GM12878 (cell line): Measurements from ENCODE around the gene MXRA8. TPM values are rescaled to one million over a fixed set of nuclear protein-coding genes. Genes with fewer than 3 reads are reported as not detected.

ENCODE experiments used
- ATF7 ChIP-seq: fragments of 450-650 bp; IDR thresholded peaks from 2 replicates; pipeline ENCODE4 v1.6.1; 2016; ENCODE audit warnings: low read depth, mild to moderate bottlenecking
- CHD1 ChIP-seq: IDR thresholded peaks from 2 replicates; pipeline ENCODE4 v1.6.1; 2012; ENCODE audit warnings: low read depth, low read length, improper control_type of control experiment
- FOS ChIP-seq: IDR thresholded peaks from 3 replicates; pipeline ENCODE4 v1.6.1; 2011; ENCODE audit warnings: borderline replicate concordance; ENCODE audit not compliant: insufficient read length; ENCODE audit errors: extremely low read depth
- IKZF2 ChIP-seq, 2 experiments: fragments of 450-650 bp; IDR thresholded peaks; 2 replicates each; pipeline ENCODE4 v1.6.1; 2017; ENCODE audit warnings: mild to moderate bottlenecking in 2 of 2, moderate library complexity in 2 of 2
- JUNB ChIP-seq: IDR thresholded peaks from 2 replicates; pipeline ENCODE4 v1.6.1; 2016; ENCODE audit warnings: antibody characterized with exemption, mild to moderate bottlenecking
- MYB ChIP-seq: fragments of 150-350 bp; IDR thresholded peaks from 2 replicates; pipeline ENCODE4 v1.6.1; 2014; ENCODE audit warnings: mild to moderate bottlenecking, low read depth, low read length, borderline replicate concordance
- NBN ChIP-seq: fragments of 450-650 bp; IDR thresholded peaks from 2 replicates; pipeline ENCODE4 v1.6.1; 2016
- NFIC ChIP-seq: IDR thresholded peaks from 2 replicates; pipeline ENCODE4 v1.6.1; 2012; ENCODE audit warnings: low read depth, mild to moderate bottlenecking, inconsistent platforms, low read length, moderate library complexity
- PAX5 ChIP-seq: IDR thresholded peaks from 2 replicates; pipeline ENCODE4 v1.6.1; 2011; ENCODE audit warnings: low read depth, low read length, borderline replicate concordance
- RAD21 ChIP-seq: IDR thresholded peaks from 2 replicates; pipeline ENCODE4 v1.6.1; 2011; ENCODE audit warnings: mild to moderate bottlenecking, low read depth, low read length, moderate library complexity; ENCODE audit not compliant: insufficient read depth
- RB1 ChIP-seq: fragments of 450-650 bp; formaldehyde crosslinking; IDR thresholded peaks from 2 replicates; pipeline ENCODE4 v1.6.1; 2017; ENCODE audit warnings: mild to moderate bottlenecking, borderline replicate concordance
- RUNX3 ChIP-seq: IDR thresholded peaks from 2 replicates; pipeline ENCODE4 v1.6.1; 2012; ENCODE audit warnings: low read length, inconsistent platforms
- SIX5 ChIP-seq: IDR thresholded peaks from 2 replicates; pipeline ENCODE4 v1.6.1; 2011; ENCODE audit warnings: mild to moderate bottlenecking, low read depth, low read length, moderate library complexity; ENCODE audit not compliant: severe bottlenecking
- SP1 ChIP-seq: IDR thresholded peaks from one replicate; pipeline ENCODE4 v1.6.1; 2011; ENCODE audit warnings: low read depth, low read length
- SPI1 ChIP-seq: IDR thresholded peaks from 2 replicates; pipeline ENCODE4 v1.6.1; 2011; ENCODE audit warnings: low read depth, mild to moderate bottlenecking, low read length, moderate library complexity, borderline replicate concordance; ENCODE audit not compliant: insufficient read depth
- WRNIP1 ChIP-seq: IDR thresholded peaks from 2 replicates; pipeline ENCODE4 v1.6.1; 2011; ENCODE audit warnings: low read depth, low read length, improper control_type of control experiment, borderline replicate concordance
- polyA plus RNA-seq, 11 experiments: library from polyadenylated mRNA; depleted of rRNA in 4 of 11; unstranded in 6 of 11; stranded (reverse) in 5 of 11; fragments of >200 nt; fragmentation: Nextera tagmentation in 4 of 11; fragmentation: Illumina TruSeq in 1 of 11; extraction: Ambion mirVana in 4 of 11; extraction: Trizol in 1 of 11; gene quantifications; 1 replicate in 1 of 11; 2 replicates in 10 of 11; pipeline versions ENCODE4 v1.2.1 to v1.2.3, GENCODE V29; 2011 to 2016; ENCODE audit warnings: inconsistent platforms in 2 of 11, missing spikeins in 2 of 11, low read depth in 1 of 11
- total RNA-seq, 4 experiments: library from RNA; depleted of rRNA in 3 of 4; stranded (reverse); fragments of >200 nt in 3 of 4; fragmentation: Illumina TruSeq in 1 of 4; extraction: Trizol in 1 of 4; gene quantifications; 2 replicates each; pipeline versions ENCODE4 v1.2.1 to v1.2.3, GENCODE V29; 2013 to 2021
- TF ChIP-seq, protein P1 (sequence below): fragments of 450-650 bp; IDR thresholded peaks from 2 replicates; pipeline ENCODE4 v1.6.1; 2017; ENCODE audit warnings: low read depth, mild to moderate bottlenecking, moderate library complexity
- TF ChIP-seq, protein P2 (sequence below): fragments of 450-650 bp; formaldehyde crosslinking; IDR thresholded peaks from 2 replicates; pipeline ENCODE4 v1.5.0; 2022; ENCODE audit warnings: mild to moderate bottlenecking, missing genetic modification characterization
- TF ChIP-seq, protein P3 (sequence below): IDR thresholded peaks from 2 replicates; pipeline ENCODE4 v1.6.1; 2011; ENCODE audit warnings: borderline replicate concordance, low read depth, mild to moderate bottlenecking, moderate library complexity, low read length; ENCODE audit not compliant: insufficient read depth, poor library complexity, severe bottlenecking
- TF ChIP-seq, protein P4 (sequence below): IDR thresholded peaks from 2 replicates; pipeline ENCODE4 v1.6.1; 2012; ENCODE audit warnings: low read length, inconsistent platforms

MXRA8 gene
- total and polyA plus RNA-seq, 10 of the 15 experiments (the other 5 are each of a cell fraction or from before 2014, with no cell fraction given), result 0.11 to 0.54 (median 0.21) TPM; not detected in 6

DNA sequence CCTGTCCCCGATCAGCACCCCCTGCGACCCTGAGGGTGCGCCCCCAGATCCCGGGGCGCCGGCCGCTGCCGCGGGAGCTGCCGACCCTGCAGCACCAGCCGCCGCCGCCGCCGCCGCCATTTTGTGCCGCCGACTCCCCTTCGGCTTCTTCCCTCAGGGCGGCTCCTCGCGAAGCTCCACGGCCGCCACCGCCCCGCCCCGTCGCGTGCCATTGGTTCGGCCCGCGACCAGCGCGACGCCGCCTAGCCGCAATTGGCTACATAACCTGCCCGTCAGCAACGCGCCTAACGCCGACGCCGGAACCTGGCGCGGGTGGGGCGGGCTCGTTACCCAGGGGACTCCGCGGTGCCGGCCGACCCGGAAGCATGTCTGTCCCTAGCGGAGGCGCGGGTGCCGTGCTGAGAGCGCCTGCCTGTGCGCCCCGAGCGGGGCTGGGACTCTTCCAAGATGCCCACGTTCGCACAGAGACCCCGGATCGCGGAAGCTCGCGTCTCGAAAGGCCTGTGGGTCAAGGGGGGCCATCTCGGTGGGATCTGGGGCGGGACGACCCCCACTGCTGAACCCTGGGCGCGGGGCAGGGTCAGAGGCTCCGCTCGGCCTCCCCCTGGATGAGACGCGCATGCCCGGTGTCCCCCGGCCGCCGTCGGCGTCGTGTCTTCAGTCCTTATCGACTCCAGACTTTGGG lies 41.0 kb upstream of the MXRA8 start, which contains the start of gene CCNL2 (continued):
- TF ChIP-seq, protein P1, sequence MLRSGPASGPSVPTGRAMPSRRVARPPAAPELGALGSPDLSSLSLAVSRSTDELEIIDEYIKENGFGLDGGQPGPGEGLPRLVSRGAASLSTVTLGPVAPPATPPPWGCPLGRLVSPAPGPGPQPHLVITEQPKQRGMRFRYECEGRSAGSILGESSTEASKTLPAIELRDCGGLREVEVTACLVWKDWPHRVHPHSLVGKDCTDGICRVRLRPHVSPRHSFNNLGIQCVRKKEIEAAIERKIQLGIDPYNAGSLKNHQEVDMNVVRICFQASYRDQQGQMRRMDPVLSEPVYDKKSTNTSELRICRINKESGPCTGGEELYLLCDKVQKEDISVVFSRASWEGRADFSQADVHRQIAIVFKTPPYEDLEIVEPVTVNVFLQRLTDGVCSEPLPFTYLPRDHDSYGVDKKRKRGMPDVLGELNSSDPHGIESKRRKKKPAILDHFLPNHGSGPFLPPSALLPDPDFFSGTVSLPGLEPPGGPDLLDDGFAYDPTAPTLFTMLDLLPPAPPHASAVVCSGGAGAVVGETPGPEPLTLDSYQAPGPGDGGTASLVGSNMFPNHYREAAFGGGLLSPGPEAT, result 0 out of 2 replicates have a peak, but pooled peaks have one; percentile 16
- no peak for TF ChIP-seq SPI1
- TF ChIP-seq, protein P2, sequence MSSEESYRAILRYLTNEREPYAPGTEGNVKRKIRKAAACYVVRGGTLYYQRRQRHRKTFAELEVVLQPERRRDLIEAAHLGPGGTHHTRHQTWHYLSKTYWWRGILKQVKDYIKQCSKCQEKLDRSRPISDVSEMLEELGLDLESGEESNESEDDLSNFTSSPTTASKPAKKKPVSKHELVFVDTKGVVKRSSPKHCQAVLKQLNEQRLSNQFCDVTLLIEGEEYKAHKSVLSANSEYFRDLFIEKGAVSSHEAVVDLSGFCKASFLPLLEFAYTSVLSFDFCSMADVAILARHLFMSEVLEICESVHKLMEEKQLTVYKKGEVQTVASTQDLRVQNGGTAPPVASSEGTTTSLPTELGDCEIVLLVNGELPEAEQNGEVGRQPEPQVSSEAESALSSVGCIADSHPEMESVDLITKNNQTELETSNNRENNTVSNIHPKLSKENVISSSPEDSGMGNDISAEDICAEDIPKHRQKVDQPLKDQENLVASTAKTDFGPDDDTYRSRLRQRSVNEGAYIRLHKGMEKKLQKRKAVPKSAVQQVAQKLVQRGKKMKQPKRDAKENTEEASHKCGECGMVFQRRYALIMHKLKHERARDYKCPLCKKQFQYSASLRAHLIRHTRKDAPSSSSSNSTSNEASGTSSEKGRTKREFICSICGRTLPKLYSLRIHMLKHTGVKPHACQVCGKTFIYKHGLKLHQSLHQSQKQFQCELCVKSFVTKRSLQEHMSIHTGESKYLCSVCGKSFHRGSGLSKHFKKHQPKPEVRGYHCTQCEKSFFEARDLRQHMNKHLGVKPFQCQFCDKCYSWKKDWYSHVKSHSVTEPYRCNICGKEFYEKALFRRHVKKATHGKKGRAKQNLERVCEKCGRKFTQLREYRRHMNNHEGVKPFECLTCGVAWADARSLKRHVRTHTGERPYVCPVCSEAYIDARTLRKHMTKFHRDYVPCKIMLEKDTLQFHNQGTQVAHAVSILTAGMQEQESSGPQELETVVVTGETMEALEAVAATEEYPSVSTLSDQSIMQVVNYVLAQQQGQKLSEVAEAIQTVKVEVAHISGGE (CRISPR knock-in tag), result no peak
- no peak for TF ChIP-seq JUNB
- TF ChIP-seq WRNIP1, result no peak
- peak; percentile 99 for TF ChIP-seq SP1
- no peak for TF ChIP-seq NFIC
- no peak for TF ChIP-seq MYB
- TF ChIP-seq PAX5, result no peak; the same call in 1 of the 2 replicates
- TF ChIP-seq FOS, result peak; percentile 94
- peak; percentile 64; the same call in 1 of the 2 replicates for TF ChIP-seq RB1
- TF ChIP-seq RAD21, result no peak
- TF ChIP-seq NBN, result no peak
- TF ChIP-seq RUNX3, result no peak
- TF ChIP-seq, protein P3, sequence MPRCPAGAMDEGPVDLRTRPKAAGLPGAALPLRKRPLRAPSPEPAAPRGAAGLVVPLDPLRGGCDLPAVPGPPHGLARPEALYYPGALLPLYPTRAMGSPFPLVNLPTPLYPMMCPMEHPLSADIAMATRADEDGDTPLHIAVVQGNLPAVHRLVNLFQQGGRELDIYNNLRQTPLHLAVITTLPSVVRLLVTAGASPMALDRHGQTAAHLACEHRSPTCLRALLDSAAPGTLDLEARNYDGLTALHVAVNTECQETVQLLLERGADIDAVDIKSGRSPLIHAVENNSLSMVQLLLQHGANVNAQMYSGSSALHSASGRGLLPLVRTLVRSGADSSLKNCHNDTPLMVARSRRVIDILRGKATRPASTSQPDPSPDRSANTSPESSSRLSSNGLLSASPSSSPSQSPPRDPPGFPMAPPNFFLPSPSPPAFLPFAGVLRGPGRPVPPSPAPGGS, result peak; percentile 23
- no peak for TF ChIP-seq ATF7
- TF ChIP-seq CHD1, result no peak
- TF ChIP-seq IKZF2 (IDR thresholded peaks at IDR 0.05), result no peak
- no peak for TF ChIP-seq SIX5
- TF ChIP-seq, protein P4, sequence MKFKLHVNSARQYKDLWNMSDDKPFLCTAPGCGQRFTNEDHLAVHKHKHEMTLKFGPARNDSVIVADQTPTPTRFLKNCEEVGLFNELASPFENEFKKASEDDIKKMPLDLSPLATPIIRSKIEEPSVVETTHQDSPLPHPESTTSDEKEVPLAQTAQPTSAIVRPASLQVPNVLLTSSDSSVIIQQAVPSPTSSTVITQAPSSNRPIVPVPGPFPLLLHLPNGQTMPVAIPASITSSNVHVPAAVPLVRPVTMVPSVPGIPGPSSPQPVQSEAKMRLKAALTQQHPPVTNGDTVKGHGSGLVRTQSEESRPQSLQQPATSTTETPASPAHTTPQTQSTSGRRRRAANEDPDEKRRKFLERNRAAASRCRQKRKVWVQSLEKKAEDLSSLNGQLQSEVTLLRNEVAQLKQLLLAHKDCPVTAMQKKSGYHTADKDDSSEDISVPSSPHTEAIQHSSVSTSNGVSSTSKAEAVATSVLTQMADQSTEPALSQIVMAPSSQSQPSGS, result no peak
